Retinal pigment epithelial cell (primary cell): ENCODE measurements around the gene ID1.

Source experiments
- DNase-seq: peaks from one replicate; pipeline ENCODE4 v3.0.0-alpha.2; 2010; ENCODE audit warnings: low read depth
- H3K4me3 ChIP-seq: 2 replicates; pipeline ENCODE4 v1.5.1; 2011; ENCODE audit warnings: mild to moderate bottlenecking, low read length, control low read depth, moderate library complexity
- CTCF ChIP-seq: conservative IDR thresholded peaks from 2 replicates; pipeline ENCODE4 v1.5.1; 2011; ENCODE audit warnings: low read depth, low read length, control low read depth, inconsistent platforms

ID1 gene

GRCh38 chr20:31633339-31633914 is 28.3 kb downstream of the ID1 start:
- no peak for DNase-seq
- H3K4me3 ChIP-seq: no peak overlapping the region
- no peak for TF ChIP-seq CTCF

- no peak for DNase-seq
- H3K4me3 ChIP-seq: no peak within 1 kb of the TSS
- TF ChIP-seq CTCF: no peak
These were observed 32.6 kb downstream of the ID1 start, which contains the start of gene COX4I2 for GRCh38 chr20:31637660-31638059. COX4I2 (plus strand) TSS chr20:31637912; CDS start chr20:31639018, 1,106 bp downstream.

GRCh38 chr20:31638317-31638716 is 33.2 kb downstream of the ID1 start:
- no peak for TF ChIP-seq CTCF
- H3K4me3 ChIP-seq: no peak overlapping the region
- DNase-seq: no peak

- no peak for TF ChIP-seq CTCF
- DNase-seq: no peak
- no peak overlapping the region for H3K4me3 ChIP-seq
These were observed 33.7 kb downstream of the ID1 start for GRCh38 chr20:31638816-31639215.

GRCh38 chr20:31640259-31640658 is 35.2 kb downstream of the ID1 start:
- no peak for TF ChIP-seq CTCF
- no peak overlapping the region for H3K4me3 ChIP-seq
- DNase-seq: no peak

- no peak for TF ChIP-seq CTCF
- no peak overlapping the region for H3K4me3 ChIP-seq
- no peak for DNase-seq
These were observed 36.3 kb downstream of the ID1 start for GRCh38 chr20:31641391-31641790.

- no peak for DNase-seq
- TF ChIP-seq CTCF: no peak
These were observed 37.7 kb downstream of the ID1 start for GRCh38 chr20:31642837-31643236.

More at GRCh38 chr20:31642837-31643236, 37.7 kb downstream of the ID1 start:
- H3K4me3 ChIP-seq: no peak overlapping the region
